ENCODE measurements around the gene KMT2C. TPM values are rescaled to one million over a fixed set of nuclear protein-coding genes. Genes with fewer than 3 reads are reported as not detected.

The KMT2C gene
- total and polyA plus RNA-seq, 2 of the 13 experiments (the other 11 are each of a cell fraction or from before 2014, with no cell fraction given), result 7.1 to 14.4 TPM

- intact Hi-C loops (cut with micrococcal nuclease; ENCODE audit: unreplicated experiment), result loop anchor here (1.0 to 2.0 kb wide), 3 partner anchors 70 to 162 kb away; no protein-coding TSS in a partner anchor
- Histone ChIP-seq H3K27me3 (ENCODE audit: control insufficient read depth in 1 of 2, insufficient read depth in 2 of 2, low read length in 2 of 2) (no peaks in the 10 kb centered on the region), H3K79me2 (ENCODE audit: insufficient read depth, low read length) (no peaks in the 10 kb centered on the region), H3K9ac (ENCODE audit: insufficient read depth, low read depth, low read length) (no peak overlapping the region), H3K9me3 (ENCODE audit: low read length) (no peaks in the 10 kb centered on the region), H3K4me1 (ENCODE audit: insufficient read depth, low read length) (no peaks in the 10 kb centered on the region), H2AFZ (ENCODE audit: low read length) (no peak overlapping the region), H3K27ac (ENCODE audit: extremely low read length, insufficient read depth, low read length) (no peak overlapping the region), H3K4me2 (ENCODE audit: low read depth, low read length) (no peak overlapping the region), H4K20me1 (ENCODE audit: insufficient read depth, low read length) (no peaks in the 10 kb centered on the region), H3K4me3 (replicated peaks in 1 of 3; ENCODE audit: insufficient read depth in 1 of 3, low read depth in 2 of 3, low read length in 3 of 3) (no peak overlapping the region), H3K36me3 (replicated peaks in 1 of 2; ENCODE audit: control insufficient read depth in 1 of 2, insufficient read depth in 2 of 2, low read length in 2 of 2) (peaks cover 13 to 61% of the 10 kb centered on the region in 2 experiments)
- peak; percentile 52 for FAIRE-seq
- BruUV-seq (replicated peaks), result no TSS peak
- ATAC-seq, result peak; percentile 92
- in situ Hi-C loops (cut with HindIII; ENCODE audit: extremely low pct_ligation_motif_present, low pct_unique_long_range_greater_than_20kb), result no loop called here
- 79% methylated on average over 4 of the region's 4 CpGs for WGBS (ENCODE audit: low lambda C conversion rate)
- ChIA-PET CTCF (ENCODE audit: low intra/inter-chr PET ratio, low total read pairs) (interaction anchor here (0.6 to 1.0 kb wide), 3 partner anchors 121 to 282 kb away, joined by 3 read pairs; partner anchors contain the start of gene GALNT11), POLR2A (no interaction called here)
- peak; percentile 40 for DNase-seq (ENCODE audit: low spot score)
- TF ChIP-seq ZHX1 (CRISPR knock-in tag; IDR thresholded peaks at IDR 0.05; ENCODE audit: low read depth) (no peak), ZFP82 (CRISPR knock-in tag; IDR thresholded peaks at IDR 0.05; ENCODE audit: borderline replicate concordance) (no peak), ZNF891 (CRISPR knock-in tag; IDR thresholded peaks at IDR 0.05) (no peak), STAG1 (CRISPR knock-in tag; IDR thresholded peaks at IDR 0.05) (peak; percentile 83), ZNF101 (CRISPR knock-in tag; IDR thresholded peaks at IDR 0.05; ENCODE audit: borderline replicate concordance, low read depth) (no peak), SMC3 (IDR thresholded peaks at IDR 0.05; ENCODE audit: low read length) (peak; percentile 64), ZNF782 (CRISPR knock-in tag; IDR thresholded peaks at IDR 0.05; ENCODE audit: borderline replicate concordance) (no peak), FOXP4 (CRISPR knock-in tag; IDR thresholded peaks at IDR 0.05) (no peak), ZSCAN12 (CRISPR knock-in tag; IDR thresholded peaks at IDR 0.05) (no peak), YEATS2 (CRISPR knock-in tag; IDR thresholded peaks at IDR 0.05; ENCODE audit: borderline replicate concordance) (0 out of 2 replicates have a peak, but pooled peaks have one; percentile 8), ATF7-NPFF (CRISPR knock-in tag; IDR thresholded peaks at IDR 0.05; ENCODE audit: low read depth) (no peak), ERF (CRISPR knock-in tag; IDR thresholded peaks at IDR 0.05) (no peak), RFXAP (CRISPR knock-in tag; IDR thresholded peaks at IDR 0.05; ENCODE audit: borderline replicate concordance) (no peak), NFKBIZ (CRISPR knock-in tag; IDR thresholded peaks at IDR 0.05) (no peak), ZNF432 (CRISPR knock-in tag; IDR thresholded peaks at IDR 0.05; ENCODE audit: borderline replicate concordance) (no peak), CBX2 (IDR thresholded peaks at IDR 0.05; ENCODE audit: low read depth, low read length) (no peak), CBX2 (CRISPR knock-in tag; IDR thresholded peaks at IDR 0.05; ENCODE audit: low read depth) (no peak), ZNF761 (CRISPR knock-in tag; conservative IDR thresholded peaks at IDR 0.05) (no peak), CTCF (CRISPR knock-in tag; IDR thresholded peaks at IDR 0.05) (peak; percentile 80), ZNF619 (CRISPR knock-in tag; IDR thresholded peaks at IDR 0.05) (no peak)
These were observed 289.8 kb downstream of the KMT2C start for GRCh38 chr7:152145853-152146466.
